Measurements from ENCODE around the gene CDC42BPA.

GRCh38 chr1:227043755-227044154 lies 274.5 kb downstream of the CDC42BPA start:
- TF ChIP-seq, protein P1, sequence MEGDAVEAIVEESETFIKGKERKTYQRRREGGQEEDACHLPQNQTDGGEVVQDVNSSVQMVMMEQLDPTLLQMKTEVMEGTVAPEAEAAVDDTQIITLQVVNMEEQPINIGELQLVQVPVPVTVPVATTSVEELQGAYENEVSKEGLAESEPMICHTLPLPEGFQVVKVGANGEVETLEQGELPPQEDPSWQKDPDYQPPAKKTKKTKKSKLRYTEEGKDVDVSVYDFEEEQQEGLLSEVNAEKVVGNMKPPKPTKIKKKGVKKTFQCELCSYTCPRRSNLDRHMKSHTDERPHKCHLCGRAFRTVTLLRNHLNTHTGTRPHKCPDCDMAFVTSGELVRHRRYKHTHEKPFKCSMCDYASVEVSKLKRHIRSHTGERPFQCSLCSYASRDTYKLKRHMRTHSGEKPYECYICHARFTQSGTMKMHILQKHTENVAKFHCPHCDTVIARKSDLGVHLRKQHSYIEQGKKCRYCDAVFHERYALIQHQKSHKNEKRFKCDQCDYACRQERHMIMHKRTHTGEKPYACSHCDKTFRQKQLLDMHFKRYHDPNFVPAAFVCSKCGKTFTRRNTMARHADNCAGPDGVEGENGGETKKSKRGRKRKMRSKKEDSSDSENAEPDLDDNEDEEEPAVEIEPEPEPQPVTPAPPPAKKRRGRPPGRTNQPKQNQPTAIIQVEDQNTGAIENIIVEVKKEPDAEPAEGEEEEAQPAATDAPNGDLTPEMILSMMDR (IDR thresholded peaks at IDR 0.05), result no peak
- no peak for TF ChIP-seq POLR2A (IDR thresholded peaks at IDR 0.05)
